Neural cell (in vitro differentiated cells): ENCODE data around the gene CTBP2. TPM values are rescaled to one million over a fixed set of nuclear protein-coding genes. Genes with fewer than 3 reads are reported as not detected.

ENCODE experiments used
- H2AFZ ChIP-seq: fragments of 200-600, 300-800 bp; sonication (generic), shearing (Covaris generic); 2 replicates; pipeline ENCODE4 v1.6.0; 2014; ENCODE audit warnings: low read depth, mild to moderate bottlenecking, antibody characterized with exemption, low read length, moderate library complexity
- H3F3A ChIP-seq: fragments of 200-600 bp; shearing (Covaris generic); 2 replicates; pipeline ENCODE4 v1.6.1; 2016; ENCODE audit warnings: mild to moderate bottlenecking, moderate library complexity, mixed read lengths, antibody characterized with exemption, low read length; ENCODE audit not compliant: insufficient read depth, poor library complexity, severe bottlenecking
- H3K27ac ChIP-seq: fragments of 200-600, 300-800 bp; sonication (generic), shearing (Covaris generic); 2 replicates; pipeline ENCODE4 v1.5.1; 2014; ENCODE audit warnings: mild to moderate bottlenecking, low read length, moderate library complexity
- H3K27me3 ChIP-seq: fragments of 300-800, 200-600 bp; sonication (generic), shearing (Covaris generic); 2 replicates; pipeline ENCODE4 v1.6.0; 2014; ENCODE audit warnings: mild to moderate bottlenecking, low read depth, low read length, moderate library complexity; ENCODE audit not compliant: insufficient read depth
- H3K36me3 ChIP-seq: fragments of 300-800, 200-600 bp; sonication (generic), shearing (Covaris generic); 2 replicates; pipeline ENCODE4 v1.5.1; 2014; ENCODE audit warnings: mild to moderate bottlenecking, antibody characterized with exemption, low read length, moderate library complexity; ENCODE audit not compliant: insufficient read depth
- H3K4me2 ChIP-seq: fragments of 300-800, 200-600 bp; sonication (generic), shearing (Covaris generic); 2 replicates; pipeline ENCODE4 v1.6.0; 2014; ENCODE audit warnings: mild to moderate bottlenecking, low read length
- H3K4me3 ChIP-seq: fragments of 300-800, 200-600 bp; sonication (generic), shearing (Covaris generic); 2 replicates; pipeline ENCODE4 v1.5.1; 2014; ENCODE audit warnings: mild to moderate bottlenecking, low read length, moderate library complexity
- H3K79me2 ChIP-seq: fragments of 200-600 bp; shearing (Covaris generic); replicated peaks from 2 replicates; pipeline ENCODE4 v1.6.0; 2014; ENCODE audit warnings: mild to moderate bottlenecking, low read length, moderate library complexity; ENCODE audit not compliant: insufficient read depth
- H3K9ac ChIP-seq: fragments of 300-800, 200-600 bp; sonication (generic), shearing (Covaris generic); 2 replicates; pipeline ENCODE4 v1.6.1; 2016; ENCODE audit warnings: mild to moderate bottlenecking, low read length, mixed read lengths
- H3K9me2 ChIP-seq: fragments of 200-600 bp; shearing (Covaris generic); 2 replicates; pipeline ENCODE4 v1.6.1; 2016; ENCODE audit warnings: mild to moderate bottlenecking, low read length, mixed read lengths; ENCODE audit not compliant: insufficient read depth
- H3K9me3 ChIP-seq: fragments of 200-600, 300-800 bp; sonication (generic), shearing (Covaris generic); 2 replicates; pipeline ENCODE4 v1.6.1; 2016; ENCODE audit warnings: mild to moderate bottlenecking, mixed run types, low read length, moderate library complexity, mixed read lengths
- H4K20me1 ChIP-seq: fragments of 200-600 bp; shearing (Covaris generic); 2 replicates; pipeline ENCODE4 v1.6.1; 2016; ENCODE audit warnings: mild to moderate bottlenecking, mixed run types; ENCODE audit not compliant: insufficient read depth
- EP300 ChIP-seq: fragments of 450-650 bp; conservative IDR thresholded peaks from 2 replicates; pipeline ENCODE4 v1.6.1; 2014; ENCODE audit warnings: antibody characterized with exemption, mild to moderate bottlenecking, moderate library complexity; ENCODE audit not compliant: poor library complexity, severe bottlenecking
- EZH2 ChIP-seq: fragments of 200-600, 300-800 bp; shearing (Covaris generic), sonication (generic); IDR thresholded peaks from 2 replicates; pipeline ENCODE4 v1.6.1; 2014; ENCODE audit warnings: antibody characterized with exemption, low read length, borderline replicate concordance, mild to moderate bottlenecking; ENCODE audit not compliant: insufficient read depth, poor library complexity, severe bottlenecking
- MXI1 ChIP-seq: fragments of 450-650 bp; conservative IDR thresholded peaks from 2 replicates; pipeline ENCODE4 v1.6.1; 2014; ENCODE audit warnings: antibody characterized with exemption, mild to moderate bottlenecking; ENCODE audit not compliant: poor library complexity, severe bottlenecking
- POLR2AphosphoS5 ChIP-seq: IDR thresholded peaks from 2 replicates; pipeline ENCODE4 v1.6.1; 2012
- RAD21 ChIP-seq: fragments of 450-650 bp; conservative IDR thresholded peaks from 2 replicates; pipeline ENCODE4 v1.6.1; 2014; ENCODE audit warnings: antibody characterized with exemption, mild to moderate bottlenecking, moderate library complexity
- SMC3 ChIP-seq: fragments of 450-650 bp; conservative IDR thresholded peaks from 2 replicates; pipeline ENCODE4 v1.6.1; 2014; ENCODE audit warnings: antibody characterized with exemption, mild to moderate bottlenecking, moderate library complexity; ENCODE audit not compliant: poor library complexity
- TAF1 ChIP-seq: IDR thresholded peaks from 2 replicates; pipeline ENCODE4 v1.6.1; 2012; ENCODE audit warnings: low read depth
- polyA plus RNA-seq: library from polyadenylated mRNA; depleted of rRNA; stranded (reverse); fragments of >200 nt; gene quantifications from 2 replicates; pipeline ENCODE4 v1.2.3, GENCODE V29; 2014
- TF ChIP-seq, protein P1 (sequence below): IDR thresholded peaks from 2 replicates; pipeline ENCODE4 v1.6.1; 2012; ENCODE audit warnings: borderline replicate concordance
- TF ChIP-seq, protein P2 (sequence below): fragments of 450-650 bp; IDR thresholded peaks from 2 replicates; pipeline ENCODE4 v1.5.1; 2014; ENCODE audit warnings: antibody characterized with exemption, mild to moderate bottlenecking, moderate library complexity; ENCODE audit not compliant: poor library complexity, severe bottlenecking

The CTBP2 gene
- polyA plus RNA-seq, 1 donor from 2014 or later: 59.5 TPM

DNA sequence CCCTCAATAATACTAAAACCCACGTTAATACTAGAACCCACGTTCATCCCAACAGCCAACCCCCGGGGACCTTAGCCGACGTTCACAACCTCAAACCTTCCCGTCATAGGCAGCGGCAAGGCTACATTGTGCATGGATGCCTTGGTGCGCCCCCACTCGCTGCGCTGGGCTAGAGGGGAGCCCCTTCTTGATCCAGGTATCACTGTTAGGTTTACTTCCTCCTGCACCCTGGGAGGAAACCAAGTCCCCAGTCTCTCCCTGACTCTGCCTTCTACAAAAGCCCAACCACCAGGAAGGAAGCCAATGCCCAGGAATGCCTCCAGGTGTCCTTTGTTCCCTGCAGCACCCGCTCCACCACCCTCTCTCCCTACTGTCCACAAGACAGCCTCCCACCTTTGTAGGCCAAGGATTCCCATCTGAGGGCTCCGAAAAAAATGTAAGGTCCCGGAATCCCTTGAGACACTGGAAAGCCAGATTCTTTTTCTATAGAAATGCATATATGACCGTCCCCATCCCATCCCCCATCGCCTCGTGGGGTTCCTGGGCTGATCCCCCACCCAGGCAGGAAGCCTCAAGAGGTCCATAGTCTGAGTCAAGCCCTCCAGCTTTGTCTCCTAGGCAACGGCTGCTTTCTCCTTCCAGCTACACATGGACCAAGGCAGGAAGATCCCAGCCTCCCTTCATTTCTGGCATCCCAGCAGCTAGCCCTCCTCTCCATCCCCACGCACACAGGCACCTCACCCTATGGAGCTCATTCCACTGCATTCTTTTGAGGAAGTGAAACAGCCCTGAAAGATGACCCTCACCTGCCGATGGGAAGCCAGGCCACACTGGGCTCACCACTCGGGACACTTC, 25.2 kb downstream of the CTBP2 start:
- Histone ChIP-seq H3K36me3 (no peaks in the 10 kb centered on the region), H3K79me2 (peaks cover 81% of the 10 kb centered on the region), H3K9me3 (no peaks in the 10 kb centered on the region), H3K9ac (no peak overlapping the region), H3K4me2 (no peak overlapping the region), H2AFZ (no peak overlapping the region), H4K20me1 (no peaks in the 10 kb centered on the region), H3K4me3 (no peak overlapping the region), H3F3A (no peaks in the 10 kb centered on the region), H3K27ac (no peak overlapping the region), H3K9me2 (no peaks in the 10 kb centered on the region), H3K27me3 (no peaks in the 10 kb centered on the region)
- TF ChIP-seq TAF1 (no peak), RAD21 (no peak), SMC3 (no peak), POLR2AphosphoS5 (no peak), EZH2 (no peak), EP300 (no peak), MXI1 (no peak)
- TF ChIP-seq, protein P1, sequence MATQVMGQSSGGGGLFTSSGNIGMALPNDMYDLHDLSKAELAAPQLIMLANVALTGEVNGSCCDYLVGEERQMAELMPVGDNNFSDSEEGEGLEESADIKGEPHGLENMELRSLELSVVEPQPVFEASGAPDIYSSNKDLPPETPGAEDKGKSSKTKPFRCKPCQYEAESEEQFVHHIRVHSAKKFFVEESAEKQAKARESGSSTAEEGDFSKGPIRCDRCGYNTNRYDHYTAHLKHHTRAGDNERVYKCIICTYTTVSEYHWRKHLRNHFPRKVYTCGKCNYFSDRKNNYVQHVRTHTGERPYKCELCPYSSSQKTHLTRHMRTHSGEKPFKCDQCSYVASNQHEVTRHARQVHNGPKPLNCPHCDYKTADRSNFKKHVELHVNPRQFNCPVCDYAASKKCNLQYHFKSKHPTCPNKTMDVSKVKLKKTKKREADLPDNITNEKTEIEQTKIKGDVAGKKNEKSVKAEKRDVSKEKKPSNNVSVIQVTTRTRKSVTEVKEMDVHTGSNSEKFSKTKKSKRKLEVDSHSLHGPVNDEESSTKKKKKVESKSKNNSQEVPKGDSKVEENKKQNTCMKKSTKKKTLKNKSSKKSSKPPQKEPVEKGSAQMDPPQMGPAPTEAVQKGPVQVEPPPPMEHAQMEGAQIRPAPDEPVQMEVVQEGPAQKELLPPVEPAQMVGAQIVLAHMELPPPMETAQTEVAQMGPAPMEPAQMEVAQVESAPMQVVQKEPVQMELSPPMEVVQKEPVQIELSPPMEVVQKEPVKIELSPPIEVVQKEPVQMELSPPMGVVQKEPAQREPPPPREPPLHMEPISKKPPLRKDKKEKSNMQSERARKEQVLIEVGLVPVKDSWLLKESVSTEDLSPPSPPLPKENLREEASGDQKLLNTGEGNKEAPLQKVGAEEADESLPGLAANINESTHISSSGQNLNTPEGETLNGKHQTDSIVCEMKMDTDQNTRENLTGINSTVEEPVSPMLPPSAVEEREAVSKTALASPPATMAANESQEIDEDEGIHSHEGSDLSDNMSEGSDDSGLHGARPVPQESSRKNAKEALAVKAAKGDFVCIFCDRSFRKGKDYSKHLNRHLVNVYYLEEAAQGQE: no peak
- TF ChIP-seq, protein P2, sequence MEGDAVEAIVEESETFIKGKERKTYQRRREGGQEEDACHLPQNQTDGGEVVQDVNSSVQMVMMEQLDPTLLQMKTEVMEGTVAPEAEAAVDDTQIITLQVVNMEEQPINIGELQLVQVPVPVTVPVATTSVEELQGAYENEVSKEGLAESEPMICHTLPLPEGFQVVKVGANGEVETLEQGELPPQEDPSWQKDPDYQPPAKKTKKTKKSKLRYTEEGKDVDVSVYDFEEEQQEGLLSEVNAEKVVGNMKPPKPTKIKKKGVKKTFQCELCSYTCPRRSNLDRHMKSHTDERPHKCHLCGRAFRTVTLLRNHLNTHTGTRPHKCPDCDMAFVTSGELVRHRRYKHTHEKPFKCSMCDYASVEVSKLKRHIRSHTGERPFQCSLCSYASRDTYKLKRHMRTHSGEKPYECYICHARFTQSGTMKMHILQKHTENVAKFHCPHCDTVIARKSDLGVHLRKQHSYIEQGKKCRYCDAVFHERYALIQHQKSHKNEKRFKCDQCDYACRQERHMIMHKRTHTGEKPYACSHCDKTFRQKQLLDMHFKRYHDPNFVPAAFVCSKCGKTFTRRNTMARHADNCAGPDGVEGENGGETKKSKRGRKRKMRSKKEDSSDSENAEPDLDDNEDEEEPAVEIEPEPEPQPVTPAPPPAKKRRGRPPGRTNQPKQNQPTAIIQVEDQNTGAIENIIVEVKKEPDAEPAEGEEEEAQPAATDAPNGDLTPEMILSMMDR: no peak

DNA sequence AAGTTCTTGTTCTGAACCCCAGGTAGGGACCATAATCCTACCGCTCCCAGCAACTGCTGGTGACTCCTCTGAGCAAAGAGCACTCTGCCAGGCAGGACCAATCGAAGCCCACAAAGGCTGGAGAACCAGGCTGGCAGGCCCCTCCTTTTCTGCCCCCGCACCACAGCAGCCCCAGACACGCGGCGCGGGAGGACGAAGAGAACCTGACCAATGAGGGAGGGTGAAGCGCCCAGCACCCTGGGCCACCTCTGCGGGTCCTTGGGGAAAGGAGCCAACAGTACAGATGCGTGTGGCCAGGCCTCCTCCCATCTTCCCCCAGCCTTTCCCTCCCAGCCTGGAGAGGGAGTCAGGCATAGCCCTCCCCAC, 25.9 kb downstream of the CTBP2 start:
- Histone ChIP-seq H2AFZ (no peak overlapping the region), H3K36me3 (no peaks in the 10 kb centered on the region), H3K4me2 (no peak overlapping the region), H3K27ac (no peak overlapping the region), H3K9ac (no peak overlapping the region), H3K79me2 (peaks cover 81% of the 10 kb centered on the region), H3K9me2 (no peaks in the 10 kb centered on the region), H3K27me3 (no peaks in the 10 kb centered on the region), H4K20me1 (no peaks in the 10 kb centered on the region), H3K4me3 (no peak overlapping the region), H3F3A (no peaks in the 10 kb centered on the region), H3K9me3 (no peaks in the 10 kb centered on the region)
- TF ChIP-seq SMC3 (no peak), TAF1 (no peak), POLR2AphosphoS5 (no peak), EP300 (no peak), RAD21 (no peak), EZH2 (no peak), MXI1 (no peak)
- TF ChIP-seq, protein P2: no peak
- TF ChIP-seq, protein P1: no peak
